ENCODE results near the gene HDAC4.

The HDAC4 gene

GRCh38 chr2:239042046-239042445, 358.8 kb downstream of the HDAC4 start:
- TF ChIP-seq GABPA (IDR thresholded peaks at IDR 0.05; ENCODE audit: low read depth): no peak
- no peak for TF ChIP-seq REST (IDR thresholded peaks at IDR 0.05; ENCODE audit: insufficient replicate concordance, low read depth)
- TF ChIP-seq SPI1 (IDR thresholded peaks at IDR 0.05; ENCODE audit: borderline replicate concordance, low read depth): no peak
- TF ChIP-seq POLR2AphosphoS5 (IDR thresholded peaks at IDR 0.05; ENCODE audit: low read depth): no peak
- no peak for TF ChIP-seq CTCF (IDR thresholded peaks at IDR 0.05; ENCODE audit: insufficient read depth, low read length)
- no peaks in the 10 kb centered on the region for H3K27me3 ChIP-seq (ENCODE audit: insufficient read depth, poor library complexity, severe bottlenecking)
- H3K4me3 ChIP-seq (replicated peaks; ENCODE audit: insufficient read depth, low read length): no peak overlapping the region
- DNase-seq (ENCODE audit: low read depth in 1 of 2, low spot score in 1 of 2): no peak
- no peak overlapping the region for H3K27ac ChIP-seq (replicated peaks)

GRCh38 chr2:239041062-239041461, 359.8 kb downstream of the HDAC4 start:
- Histone ChIP-seq H3K27ac (replicated peaks) (no peak overlapping the region), H3K27me3 (ENCODE audit: insufficient read depth, poor library complexity, severe bottlenecking) (no peaks in the 10 kb centered on the region), H3K4me3 (replicated peaks; ENCODE audit: insufficient read depth, low read length) (no peak overlapping the region)
- TF ChIP-seq REST (IDR thresholded peaks at IDR 0.05; ENCODE audit: insufficient replicate concordance, low read depth) (no peak), CTCF (IDR thresholded peaks at IDR 0.05; ENCODE audit: insufficient read depth, low read length) (no peak), GABPA (IDR thresholded peaks at IDR 0.05; ENCODE audit: low read depth) (no peak), SPI1 (IDR thresholded peaks at IDR 0.05; ENCODE audit: borderline replicate concordance, low read depth) (no peak), POLR2AphosphoS5 (IDR thresholded peaks at IDR 0.05; ENCODE audit: low read depth) (no peak)
- no peak for DNase-seq (ENCODE audit: low read depth in 1 of 2, low spot score in 1 of 2)

GRCh38 chr2:239040152-239040761, 360.6 kb downstream of the HDAC4 start:
- TF ChIP-seq SPI1 (IDR thresholded peaks at IDR 0.05; ENCODE audit: borderline replicate concordance, low read depth) (no peak), GABPA (IDR thresholded peaks at IDR 0.05; ENCODE audit: low read depth) (no peak), REST (IDR thresholded peaks at IDR 0.05; ENCODE audit: insufficient replicate concordance, low read depth) (no peak), POLR2AphosphoS5 (IDR thresholded peaks at IDR 0.05; ENCODE audit: low read depth) (no peak), CTCF (IDR thresholded peaks at IDR 0.05; ENCODE audit: insufficient read depth, low read length) (no peak)
- Histone ChIP-seq H3K27ac (replicated peaks) (no peak overlapping the region), H3K4me3 (replicated peaks; ENCODE audit: insufficient read depth, low read length) (no peak overlapping the region), H3K27me3 (ENCODE audit: insufficient read depth, poor library complexity, severe bottlenecking) (no peaks in the 10 kb centered on the region)
- no peak for DNase-seq (ENCODE audit: low read depth in 1 of 2, low spot score in 1 of 2)

All from HL-60 (cell line).